Iris pigment epithelial cell (primary cell): Measurements from ENCODE around the gene ZBED4.
"Not testable (repeated sequence)": the region's sequence is repeated elsewhere in the genome, so short reads cannot be mapped to it uniquely, and the experiment has no call there.

Source experiments
- DNase-seq: peaks from one replicate; pipeline ENCODE4 v3.0.0-alpha.2; 2011; ENCODE audit warnings: low read depth

ZBED4 gene

GRCh38 chr22:49852898-49853894 is at the start of gene ZBED4:
Gene ZBED4 (plus strand): TSS chr22:49853844. CDS start chr22:49883663, 29,819 bp downstream.
- peak; percentile 93 for DNase-seq

GRCh38 chr22:49807129-49807528 is 46.5 kb upstream of the ZBED4 start:
- no peak for DNase-seq

GRCh38 chr22:49807780-49808708 is 45.6 kb upstream of the ZBED4 start:
- DNase-seq: no peak

GRCh38 chr22:49810363-49811019 is 43.2 kb upstream of the ZBED4 start:
- peak; percentile 52 for DNase-seq

GRCh38 chr22:49811020-49811791 is 42.4 kb upstream of the ZBED4 start:
- no peak for DNase-seq

GRCh38 chr22:49812838-49813237 is 40.8 kb upstream of the ZBED4 start:
- DNase-seq: peak; percentile 32

GRCh38 chr22:49814164-49814686 is 39.4 kb upstream of the ZBED4 start:
- DNase-seq: no peak

- no peak for DNase-seq
These were observed 38.8 kb upstream of the ZBED4 start for GRCh38 chr22:49814856-49815255.

- DNase-seq: peak; percentile 46
These were observed 38.0 kb upstream of the ZBED4 start for GRCh38 chr22:49815641-49816091.

GRCh38 chr22:49817359-49817758 is 36.3 kb upstream of the ZBED4 start:
- no peak for DNase-seq

- no peak for DNase-seq
These were observed 32.7 kb upstream of the ZBED4 start for GRCh38 chr22:49820984-49821383.

GRCh38 chr22:49821741-49822140 is 31.9 kb upstream of the ZBED4 start:
- not testable (repeated sequence) for DNase-seq

GRCh38 chr22:49823289-49824045 is 30.2 kb upstream of the ZBED4 start:
- DNase-seq: no peak

GRCh38 chr22:49824185-49824925 is 29.3 kb upstream of the ZBED4 start:
- DNase-seq: no peak

- DNase-seq: no peak
These were observed 28.7 kb upstream of the ZBED4 start for GRCh38 chr22:49824936-49825335.

GRCh38 chr22:49825436-49825835 is 28.2 kb upstream of the ZBED4 start:
- DNase-seq: peak; percentile 42

- peak; percentile 40 for DNase-seq
These were observed 27.6 kb upstream of the ZBED4 start for GRCh38 chr22:49825944-49826602.

GRCh38 chr22:49826603-49827270 is 26.9 kb upstream of the ZBED4 start:
- DNase-seq: peak; percentile 64
